ENCODE results near the gene TRRAP.

- TF ChIP-seq CTCF (conservative IDR thresholded peaks at IDR 0.05; ENCODE audit: low read depth in 2 of 2) (no peak), REST (IDR thresholded peaks at IDR 0.05; ENCODE audit: unreplicated experiment) (no peak)
Observed at GRCh38 chr7:98927125-98927524, 48.8 kb downstream of the TRRAP start.

All from GM23338 (cell line).